ENCODE data around the gene ZNF280D. TPM values are rescaled to one million over a fixed set of nuclear protein-coding genes. Genes with fewer than 3 reads are reported as not detected.

ZNF280D gene
- total RNA-seq, 4 donors from 2014 or later, result 22.1 to 86.2 (median 33.0) TPM

GRCh38 chr15:56732135-56732885, 999 bp downstream of the ZNF280D start:
- ATAC-seq (ENCODE audit: low FRiP score) (peak; percentile 9), DNase-seq (ENCODE audit: low spot score) (no peak)
- TF ChIP-seq CTCF (IDR thresholded peaks at IDR 0.05), result no peak

GRCh38 chr15:56731548-56731947, 1.8 kb downstream of the ZNF280D start:
- DNase-seq (ENCODE audit: low spot score) (no peak), ATAC-seq (ENCODE audit: low FRiP score) (no peak)
- TF ChIP-seq CTCF (IDR thresholded peaks at IDR 0.05), result no peak

- ATAC-seq (ENCODE audit: low FRiP score), result no peak
- DNase-seq (ENCODE audit: low spot score), result no peak
- no peak for TF ChIP-seq CTCF (IDR thresholded peaks at IDR 0.05)
Observed at GRCh38 chr15:56729561-56729960, 3.7 kb downstream of the ZNF280D start.

- no peak for ATAC-seq (ENCODE audit: low FRiP score)
- TF ChIP-seq CTCF (IDR thresholded peaks at IDR 0.05), result no peak
- DNase-seq (ENCODE audit: low spot score), result no peak
Observed at GRCh38 chr15:56725386-56725785, 7.9 kb downstream of the ZNF280D start.

GRCh38 chr15:56724232-56724631, 9.1 kb downstream of the ZNF280D start:
- no peak for ATAC-seq (ENCODE audit: low FRiP score)
- TF ChIP-seq CTCF (IDR thresholded peaks at IDR 0.05), result no peak

GRCh38 chr15:56723787-56724186, 9.5 kb downstream of the ZNF280D start:
- TF ChIP-seq CTCF (IDR thresholded peaks at IDR 0.05), result no peak
- DNase-seq (ENCODE audit: low spot score) (no peak), ATAC-seq (ENCODE audit: low FRiP score) (no peak)

More at GRCh38 chr15:56724232-56724631, 9.1 kb downstream of the ZNF280D start:
- DNase-seq (ENCODE audit: low spot score), result no peak
